Ascending aorta (tissue), 2 donors: ENCODE data around the gene BCOR. TPM values are rescaled to one million over a fixed set of nuclear protein-coding genes. Genes with fewer than 3 reads are reported as not detected.

ENCODE experiments used
- DNase-seq, 2 donors: peaks; one replicate each; pipeline ENCODE4 v3.0.0-alpha.2; 2019; ENCODE audit warnings: low spot score in 2 of 2
- H3K27ac ChIP-seq, 2 donors: fragments of 200-600 bp; sonication (generic); one replicate each; pipeline ENCODE4 v1.5.1; 2016 to 2017; ENCODE audit warnings: mild to moderate bottlenecking in 1 of 2
- H3K27me3 ChIP-seq: fragments of 200-600 bp; sonication (generic); one replicate; pipeline ENCODE4 v1.5.1; 2017
- H3K36me3 ChIP-seq, 2 donors: fragments of 200-600 bp; sonication (generic); one replicate each; pipeline ENCODE4 v1.5.1; 2016
- H3K4me1 ChIP-seq, 2 donors: fragments of 200-600 bp; sonication (generic); one replicate each; pipeline ENCODE4 v1.5.1; 2016 to 2017; ENCODE audit warnings: mild to moderate bottlenecking in 1 of 2
- H3K4me3 ChIP-seq, 2 donors: fragments of 200-600 bp; sonication (generic); one replicate each; pipeline ENCODE4 v1.5.1; 2016 to 2017; ENCODE audit warnings: mild to moderate bottlenecking in 1 of 2
- H3K9me3 ChIP-seq, 2 donors: fragments of 200-600 bp; sonication (generic); one replicate each; pipeline ENCODE4 v1.5.1; 2016
- CTCF ChIP-seq, 3 experiments: fragments of 200-600 bp in 2 of 3; fragments of 450-650 bp in 1 of 3; sonication (generic) in 2 of 3; IDR thresholded peaks; one replicate each; pipeline ENCODE4 v1.5.1; 2016 to 2019; ENCODE audit warnings: antibody characterized with exemption in 3 of 3, mild to moderate bottlenecking in 1 of 3, moderate library complexity in 1 of 3
- intact Hi-C: fragments of 100-400 bp; cut with DNase I; formaldehyde crosslinking; loops from one replicate; pipeline ENCODE4 v1.15.1; 2023
- total RNA-seq: library from RNA; depleted of rRNA; stranded (reverse); fragments of >200 nt; gene quantifications from one replicate; pipeline ENCODE4 v1.1.0, GENCODE V29; 2016

The BCOR gene
- total RNA-seq, 1 donor from 2014 or later = 26.7 TPM

GRCh38 chrX:40140706-40141499, 43.1 kb upstream of the BCOR start:
- Histone ChIP-seq H3K27ac (peak overlapping the region; percentile 43 to 71), H3K4me1 (peaks cover 3 to 7% of the 10 kb centered on the region in 2 donors), H3K27me3 (no peaks in the 10 kb centered on the region), H3K36me3 (no peaks in the 10 kb centered on the region), H3K9me3 (no peaks in the 10 kb centered on the region), H3K4me3 (no peak overlapping the region)
- no peak for TF ChIP-seq CTCF (IDR thresholded peaks at IDR 0.05)
- peak in 1 of 2 donors; percentile 75 for DNase-seq
- intact Hi-C loops = no loop called here

GRCh38 chrX:40132751-40133150, 35.0 kb upstream of the BCOR start:
- Histone ChIP-seq H3K4me1 (peaks cover 4 to 6% of the 10 kb centered on the region in 2 donors), H3K9me3 (no peaks in the 10 kb centered on the region), H3K27ac (peak overlapping the region; percentile 85 to 86), H3K4me3 (no peak overlapping the region), H3K27me3 (no peaks in the 10 kb centered on the region), H3K36me3 (no peaks in the 10 kb centered on the region)
- TF ChIP-seq CTCF (IDR thresholded peaks at IDR 0.05) = no peak
- intact Hi-C loops = loop anchor here (5.0 kb wide), 1 partner anchor 35 kb away; the partner anchor contains the start of gene BCOR
- peak in 1 of 2 donors; percentile 92 for DNase-seq

GRCh38 chrX:40131654-40132337, 34.0 kb upstream of the BCOR start:
- TF ChIP-seq CTCF (IDR thresholded peaks at IDR 0.05) = no peak
- Histone ChIP-seq H3K27me3 (no peaks in the 10 kb centered on the region), H3K27ac (peak overlapping the region; percentile 85 to 86), H3K36me3 (no peaks in the 10 kb centered on the region), H3K9me3 (no peaks in the 10 kb centered on the region), H3K4me1 (peaks cover 4 to 6% of the 10 kb centered on the region in 2 donors), H3K4me3 (no peak overlapping the region)
- intact Hi-C loops = loop anchor here (2.0 to 5.0 kb wide), 2 partner anchors 23 to 34 kb away; partner anchors contain the start of gene BCOR
- no peak for DNase-seq

GRCh38 chrX:40130207-40130606, 32.4 kb upstream of the BCOR start:
- Histone ChIP-seq H3K27me3 (no peaks in the 10 kb centered on the region), H3K36me3 (no peaks in the 10 kb centered on the region), H3K4me3 (no peak overlapping the region), H3K27ac (peak overlapping the region; percentile 85 to 86), H3K9me3 (no peaks in the 10 kb centered on the region), H3K4me1 (peaks cover 4 to 6% of the 10 kb centered on the region in 2 donors)
- intact Hi-C loops = loop anchor here (2.0 to 5.0 kb wide), 2 partner anchors 21 to 33 kb away; partner anchors contain the start of gene BCOR
- TF ChIP-seq CTCF (IDR thresholded peaks at IDR 0.05) = no peak
- DNase-seq = peak in 1 of 2 donors; percentile 76

- Histone ChIP-seq H3K36me3 (no peaks in the 10 kb centered on the region), H3K27ac (no peak overlapping the region), H3K9me3 (no peaks in the 10 kb centered on the region), H3K4me3 (no peak overlapping the region), H3K4me1 (peaks cover 3 to 6% of the 10 kb centered on the region in 2 donors), H3K27me3 (no peaks in the 10 kb centered on the region)
- intact Hi-C loops = no loop called here
- DNase-seq = no peak
- TF ChIP-seq CTCF (IDR thresholded peaks at IDR 0.05) = no peak
Observed at GRCh38 chrX:40127052-40127451, 29.3 kb upstream of the BCOR start.
